Endothelial cell of umbilical vein (primary cell): ENCODE data around the gene CCNT1. TPM values are rescaled to one million over a fixed set of nuclear protein-coding genes. Genes with fewer than 3 reads are reported as not detected.

Source experiments
- BruUV-seq: library from RNA; stranded (reverse); fragments of 400-500 nt; replicated peaks from 2 replicates; lab custom pipeline; 2021; lab: Mats Ljungman, UMichigan
- CTCF ChIA-PET: fragments of 300-600, 350-600 bp; sonication (Branson Sonifier 250); formaldehyde crosslinking; loops from one replicate; lab custom pipeline; 2021; ENCODE audit warnings: antibody characterized with exemption, inconsistent platforms; lab: Charles Lee
- POLR2A ChIA-PET: fragments of 300-600, 350-600 bp; sonication (Branson Sonifier 250); formaldehyde crosslinking; loops from one replicate; lab custom pipeline; 2021; ENCODE audit warnings: antibody characterized with exemption, inconsistent platforms; lab: Charles Lee
- DNase-seq: peaks from one replicate; pipeline ENCODE4 v3.0.0-alpha.2; 2011; ENCODE audit warnings: low read depth, low spot score
- FAIRE-seq: peaks from 2 replicates; lab custom pipeline; 2011; peaks lifted over from hg19 to GRCh38; lab: Jason Lieb, UNC
- H2AFZ ChIP-seq: 2 replicates; pipeline ENCODE4 v1.6.0; 2012; ENCODE audit warnings: low read depth, low read length, control low read depth, inconsistent platforms
- H3K27ac ChIP-seq: 2 replicates; pipeline ENCODE4 v1.5.1; 2011; ENCODE audit warnings: low read depth, mild to moderate bottlenecking, control low read depth, low read length, moderate library complexity; ENCODE audit not compliant: insufficient read depth
- H3K27me3 ChIP-seq, 2 experiments: 2 replicates each; pipeline versions ENCODE4 v1.6.0 to v1.6.1; 2011; ENCODE audit warnings: low read length in 2 of 2, mixed read lengths in 1 of 2; ENCODE audit not compliant: control insufficient read depth in 2 of 2, insufficient read depth in 2 of 2
- H3K36me3 ChIP-seq, 2 experiments: 2 replicates in 1 of 2; 3 replicates in 1 of 2; pipeline ENCODE4 v1.5.1; 2011; ENCODE audit warnings: low read length in 2 of 2, mild to moderate bottlenecking in 1 of 2, moderate library complexity in 1 of 2; ENCODE audit not compliant: control insufficient read depth in 2 of 2, insufficient read depth in 2 of 2; ENCODE audit errors: extremely low read depth in 1 of 2
- H3K4me1 ChIP-seq: 3 replicates; pipeline ENCODE4 v1.5.1; 2011; ENCODE audit warnings: mild to moderate bottlenecking, low read length; ENCODE audit not compliant: control insufficient read depth, insufficient read depth; ENCODE audit errors: extremely low read depth
- H3K4me2 ChIP-seq: 2 replicates; pipeline ENCODE4 v1.6.1; 2011; ENCODE audit warnings: low read length, control low read depth, mixed read lengths; ENCODE audit not compliant: insufficient read depth
- H3K4me3 ChIP-seq, 3 experiments: fragments of 200-600 bp in 1 of 3; sonication (generic), shearing (Covaris generic) in 1 of 3; replicated peaks in 1 of 3; 2 replicates each; pipeline ENCODE4 v1.5.1; 2011 to 2016; ENCODE audit warnings: control low read depth in 3 of 3, low read length in 3 of 3, mild to moderate bottlenecking in 2 of 3, inconsistent platforms in 1 of 3, low read depth in 1 of 3, moderate library complexity in 1 of 3; ENCODE audit not compliant: insufficient read depth in 1 of 3
- H3K79me2 ChIP-seq: 2 replicates; pipeline ENCODE4 v1.6.0; 2012; ENCODE audit warnings: low read length, inconsistent platforms; ENCODE audit not compliant: control insufficient read depth, insufficient read depth
- H3K9ac ChIP-seq: replicated peaks from 2 replicates; pipeline ENCODE3; 2011; ENCODE audit warnings: low read length, control low read depth; ENCODE audit not compliant: insufficient read depth; ENCODE audit errors: extremely low read depth
- H3K9me1 ChIP-seq: replicated peaks from 3 replicates; pipeline ENCODE4 v1.6.0; 2011; ENCODE audit warnings: mild to moderate bottlenecking, low read length; ENCODE audit not compliant: control insufficient read depth, insufficient read depth; ENCODE audit errors: extremely low read depth
- H3K9me3 ChIP-seq: replicated peaks from 2 replicates; pipeline ENCODE4 v1.5.1; 2012; ENCODE audit warnings: low read length, inconsistent platforms; ENCODE audit not compliant: control insufficient read depth, insufficient read depth
- H4K20me1 ChIP-seq: replicated peaks from 2 replicates; pipeline ENCODE3; 2011; ENCODE audit warnings: mild to moderate bottlenecking, low read length; ENCODE audit not compliant: control insufficient read depth, insufficient read depth; ENCODE audit errors: extremely low read depth
- CTCF ChIP-seq, 2 donors: IDR thresholded peaks; 1 replicate in 1 of 2; 2 replicates in 1 of 2; pipeline ENCODE4 v1.5.1; 2011; ENCODE audit warnings: low read length in 2 of 2, mild to moderate bottlenecking in 2 of 2, moderate library complexity in 2 of 2, control low read depth in 1 of 2, inconsistent platforms in 1 of 2, low read depth in 1 of 2; ENCODE audit not compliant: insufficient read depth in 1 of 2; ENCODE audit errors: extremely low read depth in 1 of 2
- EZH2 ChIP-seq: IDR thresholded peaks from 2 replicates; pipeline ENCODE4 v1.6.1; 2012; ENCODE audit warnings: borderline replicate concordance, low read depth, mild to moderate bottlenecking, moderate library complexity, low read length, inconsistent platforms; ENCODE audit not compliant: severe bottlenecking
- FOS ChIP-seq: IDR thresholded peaks from 2 replicates; pipeline ENCODE4 v1.6.1; 2011; ENCODE audit warnings: mild to moderate bottlenecking, low read length, moderate library complexity, borderline replicate concordance; ENCODE audit not compliant: insufficient read depth
- GATA2 ChIP-seq: IDR thresholded peaks from 2 replicates; pipeline ENCODE4 v1.7.0; 2011; ENCODE audit warnings: low read depth, mild to moderate bottlenecking, moderate library complexity, mixed read lengths, low read length; ENCODE audit not compliant: insufficient read length, insufficient read depth
- MYC ChIP-seq: IDR thresholded peaks from one replicate; pipeline ENCODE4 v1.6.1; 2011; ENCODE audit warnings: mild to moderate bottlenecking, low read depth, low read length
- POLR2A ChIP-seq: IDR thresholded peaks from 2 replicates; pipeline ENCODE4 v1.6.1; 2012; ENCODE audit warnings: low read depth, mild to moderate bottlenecking, control low read depth, low read length
- POLR2AphosphoS5 ChIP-seq: IDR thresholded peaks from 2 replicates; pipeline ENCODE4 v1.6.1; 2012; ENCODE audit warnings: low read depth, mild to moderate bottlenecking, control low read depth, low read length, moderate library complexity; ENCODE audit not compliant: insufficient read depth
- dilution Hi-C: fragments of 300-500 bp; cut with MboI; formaldehyde crosslinking; loops from one replicate; pipeline ENCODE4 v1.15.0; 2019; ENCODE audit warnings: low sequenced_read_pairs; ENCODE audit not compliant: extremely low pct_ligation_motif_present
- intact Hi-C: fragments of 100-400 bp; cut with micrococcal nuclease; formaldehyde crosslinking; loops from one replicate; pipeline ENCODE4 v1.10.0; 2022
- polyA plus RNA-seq, 4 experiments: library from polyadenylated mRNA; depleted of rRNA in 3 of 4; stranded (reverse) in 3 of 4; unstranded in 1 of 4; fragments of >200 nt; gene quantifications; 2 replicates each; pipeline versions ENCODE4 v1.2.1 to v1.2.3, GENCODE V29; 2011 to 2012; ENCODE audit warnings: missing spikeins in 1 of 4
- total RNA-seq: library from RNA; stranded (reverse); gene quantifications from 2 replicates; pipeline ENCODE4 v1.2.3, GENCODE V29; 2021

The CCNT1 gene
- total and polyA plus RNA-seq, 2 donors (not counting 3 experiments of a cell fraction or from before 2014, with no cell fraction given), result 10.6 to 33.0 TPM

GRCh38 chr12:48764521-48764920 is 48.0 kb upstream of the CCNT1 start:
- TF ChIP-seq MYC (no peak), EZH2 (no peak), GATA2 (no peak), FOS (no peak), CTCF (IDR thresholded peaks at IDR 0.05; ENCODE audit: extremely low read depth in 1 of 2, insufficient read depth in 1 of 2, low read depth in 1 of 2, low read length in 2 of 2) (no peak), POLR2AphosphoS5 (no peak), POLR2A (no peak)
- H3K4me1 ChIP-seq, result no peaks in the 10 kb centered on the region

More at GRCh38 chr12:48764521-48764920, 48.0 kb upstream of the CCNT1 start:
- H3K4me3 ChIP-seq, result no peak overlapping the region
- H3K27me3 ChIP-seq, result no peaks in the 10 kb centered on the region
- intact Hi-C loops, result no loop called here
- dilution Hi-C loops, result no loop called here
- H3K36me3 ChIP-seq, result peaks cover 0 to 28% of the 10 kb centered on the region in 2 experiments
- no peak for DNase-seq
- no peaks in the 10 kb centered on the region for H4K20me1 ChIP-seq
- POLR2A ChIA-PET, result no interaction called here
- CTCF ChIA-PET, result interaction anchor here (1.4 to 17.1 kb wide), 2 partner anchors 11 to 31 kb away, joined by 6 to 606 read pairs; partner anchors contain the start of gene ADCY6
- no peak overlapping the region for H3K4me2 ChIP-seq
- no peaks in the 10 kb centered on the region for H3K9me3 ChIP-seq
- no peak overlapping the region for H2AFZ ChIP-seq
- FAIRE-seq, result no peak
- H3K27ac ChIP-seq, result no peak overlapping the region
- no peak overlapping the region for H3K9ac ChIP-seq
- no peaks in the 10 kb centered on the region for H3K9me1 ChIP-seq
- BruUV-seq, result no TSS peak
- no peaks in the 10 kb centered on the region for H3K79me2 ChIP-seq
